GM12878 (cell line): ENCODE results near the gene ASB2. TPM values are rescaled to one million over a fixed set of nuclear protein-coding genes. Genes with fewer than 3 reads are reported as not detected.

Experiments used
- ATAC-seq: fragments of 200-7000 bp; cut with Tn5 transposase; 3 replicates; pipeline ENCODE4 v1.9.1; 2020; ENCODE audit warnings: mild to moderate bottlenecking, moderate library complexity
- BruUV-seq: library from RNA; stranded (reverse); fragments of 400-500 nt; replicated peaks from 2 replicates; lab custom pipeline; 2021; lab: Mats Ljungman, UMichigan
- CTCF ChIA-PET: fragments of 300-600 bp; sonication (Branson Sonifier 250); formaldehyde crosslinking; extraction: SDS; loops from one replicate; lab custom pipeline; 2021; ENCODE audit warnings: inconsistent platforms; lab: Yijun Ruan, JAX
- POLR2A ChIA-PET: fragments of 350-600 bp; formaldehyde crosslinking; extraction: SDS; loops from one replicate; lab custom pipeline; 2021; ENCODE audit warnings: inconsistent platforms; lab: Charles Lee
- RAD21 ChIA-PET: fragments of 300-600 bp; sonication (Branson Sonifier 250); formaldehyde crosslinking; loops from one replicate; lab custom pipeline; 2023; ENCODE audit warnings: antibody characterized with exemption; ENCODE audit not compliant: unreplicated experiment; lab: Charles Lee
- SMC1A ChIA-PET: fragments of 300-600 bp; sonication (Branson Sonifier 250); formaldehyde crosslinking; loops from one replicate; lab custom pipeline; 2023; ENCODE audit not compliant: unreplicated experiment, uncharacterized antibody; lab: Charles Lee
- DNase-seq: peaks from one replicate; pipeline ENCODE4 v3.0.0-alpha.2; 2011; ENCODE audit warnings: low read depth, low spot score
- FAIRE-seq: peaks from 3 replicates; lab custom pipeline; 2011; peaks lifted over from hg19 to GRCh38; lab: Jason Lieb, UNC
- H2AFZ ChIP-seq: 2 replicates; pipeline ENCODE4 v1.6.0; 2011; ENCODE audit warnings: low read depth, low read length, control low read depth; ENCODE audit not compliant: control insufficient read depth
- H3K27ac ChIP-seq: 2 replicates; pipeline ENCODE4 v1.5.1; 2011; ENCODE audit warnings: control low read depth; ENCODE audit not compliant: control insufficient read depth, insufficient read depth
- H3K27me3 ChIP-seq, 2 experiments: replicated peaks in 1 of 2; 2 replicates each; pipeline versions ENCODE4 v1.6.0 to v1.6.1; 2011; ENCODE audit warnings: low read length in 1 of 2; ENCODE audit not compliant: control insufficient read depth in 2 of 2, insufficient read depth in 2 of 2
- H3K36me3 ChIP-seq, 2 experiments: 2 replicates each; pipeline ENCODE4 v1.5.1; 2011; ENCODE audit warnings: low read length in 1 of 2; ENCODE audit not compliant: control insufficient read depth in 2 of 2, insufficient read depth in 2 of 2
- H3K4me1 ChIP-seq: 2 replicates; pipeline ENCODE4 v1.6.1; 2011; ENCODE audit warnings: mild to moderate bottlenecking, low read length, moderate library complexity, mixed read lengths; ENCODE audit not compliant: control insufficient read depth, insufficient read depth
- H3K4me2 ChIP-seq: 2 replicates; pipeline ENCODE4 v1.6.0; 2011; ENCODE audit warnings: control low read depth; ENCODE audit not compliant: control insufficient read depth, insufficient read depth
- H3K4me3 ChIP-seq: fragments of 200-600 bp; sonication (generic); 2 replicates; pipeline ENCODE4 v1.5.1; 2016
- H3K79me2 ChIP-seq: 2 replicates; pipeline ENCODE4 v1.6.0; 2011; ENCODE audit warnings: low read length; ENCODE audit not compliant: control insufficient read depth, insufficient read depth
- H3K9ac ChIP-seq: 2 replicates; pipeline ENCODE4 v1.8.0; 2011; ENCODE audit warnings: low read length, control low read depth, mixed read lengths; ENCODE audit not compliant: control insufficient read depth, insufficient read depth
- H3K9me3 ChIP-seq: replicated peaks from 3 replicates; pipeline ENCODE4 v1.5.1; 2011; ENCODE audit warnings: mild to moderate bottlenecking, low read length; ENCODE audit not compliant: control insufficient read depth, insufficient read depth
- H4K20me1 ChIP-seq: 2 replicates; pipeline ENCODE4 v1.6.0; 2011; ENCODE audit not compliant: control insufficient read depth, insufficient read depth
- ATF7 ChIP-seq: fragments of 450-650 bp; IDR thresholded peaks from 2 replicates; pipeline ENCODE4 v1.6.1; 2016; ENCODE audit warnings: low read depth, mild to moderate bottlenecking
- CREM ChIP-seq: IDR thresholded peaks from 2 replicates; pipeline ENCODE4 v1.6.1; 2014; ENCODE audit warnings: antibody characterized with exemption, low read depth
- FOXK2 ChIP-seq: fragments of 450-650 bp; IDR thresholded peaks from 2 replicates; pipeline ENCODE4 v1.6.1; 2017; ENCODE audit warnings: mild to moderate bottlenecking, moderate library complexity
- JUND ChIP-seq: IDR thresholded peaks from 2 replicates; pipeline ENCODE4 v1.6.1; 2012; ENCODE audit warnings: low read depth, mild to moderate bottlenecking, low read length, improper control_type of control experiment, moderate library complexity
- KDM1A ChIP-seq: fragments of 200-600 bp; sonication (generic); IDR thresholded peaks from 2 replicates; pipeline ENCODE4 v1.6.1; 2016; ENCODE audit warnings: borderline replicate concordance
- MEF2A ChIP-seq: IDR thresholded peaks from 2 replicates; pipeline ENCODE4 v1.6.1; 2011; ENCODE audit warnings: low read depth, mild to moderate bottlenecking, low read length, moderate library complexity; ENCODE audit not compliant: insufficient read depth
- NFYB ChIP-seq: IDR thresholded peaks from 2 replicates; pipeline ENCODE4 v1.6.1; 2011; ENCODE audit warnings: low read depth, mild to moderate bottlenecking, low read length, improper control_type of control experiment, moderate library complexity; ENCODE audit not compliant: insufficient read depth
- SMAD5 ChIP-seq: IDR thresholded peaks from 2 replicates; pipeline ENCODE4 v1.6.1; 2016; ENCODE audit warnings: antibody characterized with exemption, low read depth
- SP1 ChIP-seq: IDR thresholded peaks from one replicate; pipeline ENCODE4 v1.6.1; 2011; ENCODE audit warnings: low read depth, low read length
- SRF ChIP-seq, 2 experiments: IDR thresholded peaks; 2 replicates each; pipeline ENCODE4 v1.6.1; 2011; ENCODE audit warnings: low read depth in 2 of 2, low read length in 2 of 2, mild to moderate bottlenecking in 1 of 2, moderate library complexity in 1 of 2
- STAT3 ChIP-seq: IDR thresholded peaks from 2 replicates; pipeline ENCODE4 v1.6.1; 2011; ENCODE audit warnings: low read depth, low read length, improper control_type of control experiment
- YBX1 ChIP-seq: fragments of 450-650 bp; IDR thresholded peaks from 2 replicates; pipeline ENCODE4 v1.6.1; 2016; ENCODE audit warnings: antibody characterized with exemption
- WGBS: methylation state at CpG from one replicate; pipeline ENCODE4 v1.1.6; 2016; ENCODE audit warnings: low lambda C conversion rate; ENCODE audit not compliant: insufficient replicate concordance, insufficient coverage; ENCODE audit errors: missing lambda C conversion rate; 5-methylcytosine and 5-hydroxymethylcytosine counted together
- in situ Hi-C: fragments of 300-500 bp; cut with MboI; formaldehyde crosslinking; loops from 9 replicates; pipeline ENCODE4 v1.14.3; 2018; ENCODE audit warnings: mixed read lengths
- intact Hi-C: fragments of 100-400 bp; cut with micrococcal nuclease; formaldehyde crosslinking; loops from one replicate; pipeline ENCODE4 v1.14.2; 2022; ENCODE audit not compliant: unreplicated experiment
- polyA plus RNA-seq, 11 experiments: library from polyadenylated mRNA; depleted of rRNA in 4 of 11; unstranded in 6 of 11; stranded (reverse) in 5 of 11; fragments of >200 nt; fragmentation: Nextera tagmentation in 4 of 11; fragmentation: Illumina TruSeq in 1 of 11; extraction: Ambion mirVana in 4 of 11; extraction: Trizol in 1 of 11; gene quantifications; 1 replicate in 1 of 11; 2 replicates in 10 of 11; pipeline versions ENCODE4 v1.2.1 to v1.2.3, GENCODE V29; 2011 to 2016; ENCODE audit warnings: inconsistent platforms in 2 of 11, missing spikeins in 2 of 11, low read depth in 1 of 11
- total RNA-seq, 4 experiments: library from RNA; depleted of rRNA in 3 of 4; stranded (reverse); fragments of >200 nt in 3 of 4; fragmentation: Illumina TruSeq in 1 of 4; extraction: Trizol in 1 of 4; gene quantifications; 2 replicates each; pipeline versions ENCODE4 v1.2.1 to v1.2.3, GENCODE V29; 2013 to 2021
- TF ChIP-seq, protein P1 (sequence below): IDR thresholded peaks from 2 replicates; pipeline ENCODE4 v1.6.1; 2012; ENCODE audit warnings: improper control_type of control experiment, low read depth, low read length; ENCODE audit not compliant: insufficient replicate concordance
- TF ChIP-seq, protein P2 (sequence below): fragments of 450-650 bp; IDR thresholded peaks from 2 replicates; pipeline ENCODE4 v1.6.1; 2017; ENCODE audit warnings: mild to moderate bottlenecking, moderate library complexity

Gene ASB2
- total and polyA plus RNA-seq, 10 of the 15 experiments (the other 5 are each of a cell fraction or from before 2014, with no cell fraction given) = 3.0 to 54.8 (median 33.5) TPM

DNA sequence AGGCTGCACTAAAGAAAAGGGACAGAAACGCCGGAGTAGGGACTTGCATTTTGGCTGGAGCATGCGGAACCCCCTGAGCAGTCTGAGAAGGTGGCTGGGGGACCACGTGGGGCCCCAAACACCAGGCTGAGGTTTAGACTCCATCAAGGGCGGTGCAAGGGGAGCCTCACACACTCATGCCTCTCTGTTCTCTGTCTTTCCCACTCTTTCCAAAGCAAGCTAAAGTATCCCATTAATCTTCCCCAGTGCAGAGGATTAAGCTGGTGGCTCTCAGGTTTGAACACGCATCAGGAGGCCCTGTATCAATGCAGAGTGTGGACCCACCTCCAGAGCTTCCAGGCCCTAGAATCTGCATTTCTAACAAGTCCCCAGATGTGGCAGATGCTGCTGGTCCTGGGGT, 34.3 kb upstream of the ASB2 start (continued):
- no peak for TF ChIP-seq NFYB
- no peak for TF ChIP-seq JUND
- TF ChIP-seq STAT3 = no peak

DNA sequence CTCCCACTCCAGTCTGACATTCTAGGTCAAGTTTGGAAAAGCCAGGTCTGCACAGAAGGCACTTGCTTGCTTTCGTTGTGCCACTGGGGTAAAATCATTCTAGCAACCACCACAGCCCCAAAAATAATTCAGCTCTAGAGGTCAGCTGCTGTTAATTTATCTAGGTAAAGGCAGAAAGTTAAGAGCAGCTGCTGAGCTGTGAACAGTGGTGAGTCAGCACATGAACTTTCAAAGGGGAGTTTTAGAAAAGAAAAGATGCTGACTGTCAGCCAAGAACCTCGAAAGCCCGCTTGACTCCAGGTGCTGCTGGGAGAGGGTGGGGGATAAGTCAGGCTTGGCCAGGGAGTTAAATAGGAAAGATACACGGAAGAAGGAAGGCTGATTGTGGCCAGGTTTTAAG, 33.4 kb upstream of the ASB2 start:
- ATAC-seq = peak; percentile 86
- ChIA-PET CTCF (interaction anchor here (0.6 to 8.1 kb wide), 10 partner anchors 10 to 127 kb away, joined by 3 to 56 read pairs (median 4); partner anchors contain the start of genes CCDC197 and OTUB2), POLR2A (interaction anchor here (0.7 to 1.3 kb wide), 4 partner anchors 9 to 49 kb away, joined by 3 to 5 read pairs (median 3); no protein-coding TSS in a partner anchor), SMC1A (interaction anchor here (0.6 to 3.3 kb wide), 18 partner anchors 9 to 127 kb away, joined by 3 to 19 read pairs (median 4); partner anchors contain the start of gene CCDC197), RAD21 (interaction anchor here (0.9 to 2.7 kb wide), 11 partner anchors 9 to 133 kb away, joined by 3 to 15 read pairs (median 3); partner anchors contain the start of gene CCDC197)
- Histone ChIP-seq H3K36me3 (no peaks in the 10 kb centered on the region), H3K9ac (no peak overlapping the region; the same call in 1 of the 2 replicates), H4K20me1 (no peaks in the 10 kb centered on the region), H3K4me1 (peaks cover 36% of the 10 kb centered on the region), H3K27me3 (no peaks in the 10 kb centered on the region), H3K4me2 (peak overlapping the region; percentile 61), H2AFZ (no peak overlapping the region; the same call in 1 of the 2 replicates), H3K27ac (peak overlapping the region; percentile 20; the same call in 1 of the 2 replicates), H3K9me3 (no peaks in the 10 kb centered on the region), H3K4me3 (no peak overlapping the region; the same call in 1 of the 2 replicates), H3K79me2 (no peaks in the 10 kb centered on the region)
- intact Hi-C loops (no loop called here), in situ Hi-C loops (loop anchor here (10.0 kb wide), 1 partner anchor 355 kb away; no protein-coding TSS in a partner anchor)
- BruUV-seq = no TSS peak
- DNase-seq = peak; percentile 25
- 23% methylated on average over 4 of the region's 4 CpGs for WGBS
- peak; percentile 7 for FAIRE-seq
- TF ChIP-seq SMAD5 (no peak), KDM1A (no peak), CREM (no peak), FOXK2 (no peak), SP1 (no peak), ATF7 (peak; percentile 41; the same call in 1 of the 2 replicates), MEF2A (no peak), SRF (IDR thresholded peaks at IDR 0.05; ENCODE audit: low read depth in 2 of 2, low read length in 2 of 2) (no peak), YBX1 (no peak)
- TF ChIP-seq, protein P1, sequence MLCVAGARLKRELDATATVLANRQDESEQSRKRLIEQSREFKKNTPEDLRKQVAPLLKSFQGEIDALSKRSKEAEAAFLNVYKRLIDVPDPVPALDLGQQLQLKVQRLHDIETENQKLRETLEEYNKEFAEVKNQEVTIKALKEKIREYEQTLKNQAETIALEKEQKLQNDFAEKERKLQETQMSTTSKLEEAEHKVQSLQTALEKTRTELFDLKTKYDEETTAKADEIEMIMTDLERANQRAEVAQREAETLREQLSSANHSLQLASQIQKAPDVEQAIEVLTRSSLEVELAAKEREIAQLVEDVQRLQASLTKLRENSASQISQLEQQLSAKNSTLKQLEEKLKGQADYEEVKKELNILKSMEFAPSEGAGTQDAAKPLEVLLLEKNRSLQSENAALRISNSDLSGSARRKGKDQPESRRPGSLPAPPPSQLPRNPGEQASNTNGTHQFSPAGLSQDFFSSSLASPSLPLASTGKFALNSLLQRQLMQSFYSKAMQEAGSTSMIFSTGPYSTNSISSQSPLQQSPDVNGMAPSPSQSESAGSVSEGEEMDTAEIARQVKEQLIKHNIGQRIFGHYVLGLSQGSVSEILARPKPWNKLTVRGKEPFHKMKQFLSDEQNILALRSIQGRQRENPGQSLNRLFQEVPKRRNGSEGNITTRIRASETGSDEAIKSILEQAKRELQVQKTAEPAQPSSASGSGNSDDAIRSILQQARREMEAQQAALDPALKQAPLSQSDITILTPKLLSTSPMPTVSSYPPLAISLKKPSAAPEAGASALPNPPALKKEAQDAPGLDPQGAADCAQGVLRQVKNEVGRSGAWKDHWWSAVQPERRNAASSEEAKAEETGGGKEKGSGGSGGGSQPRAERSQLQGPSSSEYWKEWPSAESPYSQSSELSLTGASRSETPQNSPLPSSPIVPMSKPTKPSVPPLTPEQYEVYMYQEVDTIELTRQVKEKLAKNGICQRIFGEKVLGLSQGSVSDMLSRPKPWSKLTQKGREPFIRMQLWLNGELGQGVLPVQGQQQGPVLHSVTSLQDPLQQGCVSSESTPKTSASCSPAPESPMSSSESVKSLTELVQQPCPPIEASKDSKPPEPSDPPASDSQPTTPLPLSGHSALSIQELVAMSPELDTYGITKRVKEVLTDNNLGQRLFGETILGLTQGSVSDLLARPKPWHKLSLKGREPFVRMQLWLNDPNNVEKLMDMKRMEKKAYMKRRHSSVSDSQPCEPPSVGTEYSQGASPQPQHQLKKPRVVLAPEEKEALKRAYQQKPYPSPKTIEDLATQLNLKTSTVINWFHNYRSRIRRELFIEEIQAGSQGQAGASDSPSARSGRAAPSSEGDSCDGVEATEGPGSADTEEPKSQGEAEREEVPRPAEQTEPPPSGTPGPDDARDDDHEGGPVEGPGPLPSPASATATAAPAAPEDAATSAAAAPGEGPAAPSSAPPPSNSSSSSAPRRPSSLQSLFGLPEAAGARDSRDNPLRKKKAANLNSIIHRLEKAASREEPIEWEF = no peak
- TF ChIP-seq, protein P2, sequence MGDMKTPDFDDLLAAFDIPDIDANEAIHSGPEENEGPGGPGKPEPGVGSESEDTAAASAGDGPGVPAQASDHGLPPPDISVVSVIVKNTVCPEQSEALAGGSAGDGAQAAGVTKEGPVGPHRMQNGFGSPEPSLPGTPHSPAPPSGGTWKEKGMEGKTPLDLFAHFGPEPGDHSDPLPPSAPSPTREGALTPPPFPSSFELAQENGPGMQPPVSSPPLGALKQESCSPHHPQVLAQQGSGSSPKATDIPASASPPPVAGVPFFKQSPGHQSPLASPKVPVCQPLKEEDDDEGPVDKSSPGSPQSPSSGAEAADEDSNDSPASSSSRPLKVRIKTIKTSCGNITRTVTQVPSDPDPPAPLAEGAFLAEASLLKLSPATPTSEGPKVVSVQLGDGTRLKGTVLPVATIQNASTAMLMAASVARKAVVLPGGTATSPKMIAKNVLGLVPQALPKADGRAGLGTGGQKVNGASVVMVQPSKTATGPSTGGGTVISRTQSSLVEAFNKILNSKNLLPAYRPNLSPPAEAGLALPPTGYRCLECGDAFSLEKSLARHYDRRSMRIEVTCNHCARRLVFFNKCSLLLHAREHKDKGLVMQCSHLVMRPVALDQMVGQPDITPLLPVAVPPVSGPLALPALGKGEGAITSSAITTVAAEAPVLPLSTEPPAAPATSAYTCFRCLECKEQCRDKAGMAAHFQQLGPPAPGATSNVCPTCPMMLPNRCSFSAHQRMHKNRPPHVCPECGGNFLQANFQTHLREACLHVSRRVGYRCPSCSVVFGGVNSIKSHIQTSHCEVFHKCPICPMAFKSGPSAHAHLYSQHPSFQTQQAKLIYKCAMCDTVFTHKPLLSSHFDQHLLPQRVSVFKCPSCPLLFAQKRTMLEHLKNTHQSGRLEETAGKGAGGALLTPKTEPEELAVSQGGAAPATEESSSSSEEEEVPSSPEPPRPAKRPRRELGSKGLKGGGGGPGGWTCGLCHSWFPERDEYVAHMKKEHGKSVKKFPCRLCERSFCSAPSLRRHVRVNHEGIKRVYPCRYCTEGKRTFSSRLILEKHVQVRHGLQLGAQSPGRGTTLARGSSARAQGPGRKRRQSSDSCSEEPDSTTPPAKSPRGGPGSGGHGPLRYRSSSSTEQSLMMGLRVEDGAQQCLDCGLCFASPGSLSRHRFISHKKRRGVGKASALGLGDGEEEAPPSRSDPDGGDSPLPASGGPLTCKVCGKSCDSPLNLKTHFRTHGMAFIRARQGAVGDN = peak; percentile 67; the same call in 1 of the 2 replicates
